ENCODE data around the gene SLC19A2. TPM values are rescaled to one million over a fixed set of nuclear protein-coding genes. Genes with fewer than 3 reads are reported as not detected.

The SLC19A2 gene
- total RNA-seq, 2 donors from 2014 or later, result 17.7 to 39.7 TPM

- DNase-seq (ENCODE audit: low spot score) (no peak), ATAC-seq (ENCODE audit: insufficient number of reproducible peaks, low FRiP score, low read depth) (no peak)
- Histone ChIP-seq H3K27me3 (replicated peaks; ENCODE audit: insufficient read depth) (no peaks in the 10 kb centered on the region), H3K4me3 (no peak overlapping the region), H3K36me3 (no peaks in the 10 kb centered on the region), H3K27ac (no peak overlapping the region), H3K9me3 (peaks cover 7% of the 10 kb centered on the region), H3K4me1 (ENCODE audit: control insufficient read depth in 1 of 2, low read depth in 2 of 2) (no peaks in the 10 kb centered on the region)
- TF ChIP-seq CTCF (IDR thresholded peaks at IDR 0.05), result no peak
Measured at GRCh38 chr1:169414952-169415351, 70.8 kb downstream of the SLC19A2 start.

Other genes with a start within 250 kb of the SLC19A2 start
- gene NME7, start 118.1 kb downstream of the SLC19A2 start, total RNA-seq, result 10 to 100 TPM; 18.3 to 20.4 TPM
- gene BLZF1, start 117.7 kb downstream of the SLC19A2 start, total RNA-seq, result 10 to 100 TPM; 22.3 to 27.8 TPM
- 1 to 10 TPM in 1 of 2 donors, under 1 TPM in 1; 0.54 to 2.9 TPM for gene CCDC181, start 58.5 kb downstream of the SLC19A2 start, total RNA-seq
- under 1 TPM; 0.68 to 0.85 TPM for gene F5, start 100.5 kb upstream of the SLC19A2 start, total RNA-seq
- gene SELP, start 144.2 kb upstream of the SLC19A2 start, total RNA-seq, result 10 to 100 TPM in 1 of 2 donors, 1 to 10 TPM in 1; 9.3 to 43.2 TPM
- 1 to 10 TPM; 4.2 to 8.5 TPM for gene SELL, start 225.7 kb upstream of the SLC19A2 start, total RNA-seq
- 10 to 100 TPM in 1 of 2 donors, 1 to 10 TPM in 1; 3.4 to 28.8 TPM for gene SELE, start 248.1 kb upstream of the SLC19A2 start, total RNA-seq